Measurements from ENCODE around the gene IGF1. TPM values are rescaled to one million over a fixed set of nuclear protein-coding genes. Genes with fewer than 3 reads are reported as not detected.

The IGF1 gene
- total RNA-seq, 1 donor from 2014 or later = not detected

GRCh38 chr12:102470945-102471344 is 9.4 kb downstream of the IGF1 start:
- TF ChIP-seq CTCF (IDR thresholded peaks at IDR 0.05; ENCODE audit: partially characterized antibody, unreplicated experiment) = no peak
- Mint-ChIP-seq H3K4me1 (ENCODE audit: low read depth, unreplicated experiment) (peaks cover 5% of the 10 kb centered on the region), H3K36me3 (ENCODE audit: unreplicated experiment) (no peaks in the 10 kb centered on the region), H3K9me3 (ENCODE audit: unreplicated experiment) (no peaks in the 10 kb centered on the region), H3K27me3 (ENCODE audit: unreplicated experiment) (no peaks in the 10 kb centered on the region), H3K4me3 (ENCODE audit: unreplicated experiment) (no peak overlapping the region), H3K27ac (ENCODE audit: unreplicated experiment) (no peak overlapping the region)
- DNase-seq = no peak

GRCh38 chr12:102468261-102468915 is 12.0 kb downstream of the IGF1 start:
- Mint-ChIP-seq H3K9me3 (ENCODE audit: unreplicated experiment) (no peaks in the 10 kb centered on the region), H3K4me3 (ENCODE audit: unreplicated experiment) (no peak overlapping the region), H3K27me3 (ENCODE audit: unreplicated experiment) (no peaks in the 10 kb centered on the region), H3K4me1 (ENCODE audit: low read depth, unreplicated experiment) (peaks cover 5% of the 10 kb centered on the region), H3K36me3 (ENCODE audit: unreplicated experiment) (no peaks in the 10 kb centered on the region), H3K27ac (ENCODE audit: unreplicated experiment) (no peak overlapping the region)
- DNase-seq = no peak
- TF ChIP-seq CTCF (IDR thresholded peaks at IDR 0.05; ENCODE audit: partially characterized antibody, unreplicated experiment) = no peak

GRCh38 chr12:102465762-102466560 is 14.4 kb downstream of the IGF1 start:
- no peak overlapping the region for H3K27ac Mint-ChIP-seq (ENCODE audit: unreplicated experiment)
- no peaks in the 10 kb centered on the region for H3K9me3 Mint-ChIP-seq (ENCODE audit: unreplicated experiment)
- DNase-seq = no peak
- no peak overlapping the region for H3K4me3 Mint-ChIP-seq (ENCODE audit: unreplicated experiment)
- no peaks in the 10 kb centered on the region for H3K27me3 Mint-ChIP-seq (ENCODE audit: unreplicated experiment)
- no peak for TF ChIP-seq CTCF (IDR thresholded peaks at IDR 0.05; ENCODE audit: partially characterized antibody, unreplicated experiment)
- H3K4me1 Mint-ChIP-seq (ENCODE audit: low read depth, unreplicated experiment) = no peaks in the 10 kb centered on the region
- H3K36me3 Mint-ChIP-seq (ENCODE audit: unreplicated experiment) = no peaks in the 10 kb centered on the region

- Mint-ChIP-seq H3K9me3 (ENCODE audit: unreplicated experiment) (peaks cover under 1% of the 10 kb centered on the region), H3K36me3 (ENCODE audit: unreplicated experiment) (no peaks in the 10 kb centered on the region), H3K4me1 (ENCODE audit: low read depth, unreplicated experiment) (no peaks in the 10 kb centered on the region), H3K4me3 (ENCODE audit: unreplicated experiment) (no peak overlapping the region), H3K27ac (ENCODE audit: unreplicated experiment) (no peak overlapping the region), H3K27me3 (ENCODE audit: unreplicated experiment) (no peaks in the 10 kb centered on the region)
- TF ChIP-seq CTCF (IDR thresholded peaks at IDR 0.05; ENCODE audit: partially characterized antibody, unreplicated experiment) = no peak
- no peak for DNase-seq
Measured at GRCh38 chr12:102463659-102464249, 16.6 kb downstream of the IGF1 start.
